ENCODE results near the gene CPSF2.
"Not testable (repeated sequence)": the region's sequence is repeated elsewhere in the genome, so short reads cannot be mapped to it uniquely, and the experiment has no call there.

The CPSF2 gene

GRCh38 chr14:92161521-92161920, 39.8 kb downstream of the CPSF2 start:
- no peak for DNase-seq

- DNase-seq = no peak
Observed at GRCh38 chr14:92164958-92165357, 43.2 kb downstream of the CPSF2 start.

- peak; percentile 69 for DNase-seq
Observed at GRCh38 chr14:92173668-92174067, 51.9 kb downstream of the CPSF2 start.

- no peak for DNase-seq
Observed at GRCh38 chr14:92175811-92176210, 54.0 kb downstream of the CPSF2 start.

GRCh38 chr14:92176476-92176875, 54.7 kb downstream of the CPSF2 start:
- no peak for DNase-seq

- DNase-seq = not testable (repeated sequence)
Observed at GRCh38 chr14:92179178-92179577, 57.4 kb downstream of the CPSF2 start.

- no peak for DNase-seq
Observed at GRCh38 chr14:92185559-92185958, 63.8 kb downstream of the CPSF2 start.

- DNase-seq = not testable (repeated sequence)
Observed at GRCh38 chr14:92187616-92188015, 65.8 kb downstream of the CPSF2 start.

- no peak for DNase-seq
Observed at GRCh38 chr14:92190768-92191167, 69.0 kb downstream of the CPSF2 start.

- no peak for DNase-seq
Observed at GRCh38 chr14:92198804-92199203, 77.0 kb downstream of the CPSF2 start.

- no peak for DNase-seq
Observed at GRCh38 chr14:92199763-92200162, 78.0 kb downstream of the CPSF2 start.

GRCh38 chr14:92203116-92203515, 81.3 kb downstream of the CPSF2 start:
- DNase-seq = no peak

GRCh38 chr14:92204792-92205191, 83.0 kb downstream of the CPSF2 start:
- no peak for DNase-seq

- no peak for DNase-seq
Observed at GRCh38 chr14:92207012-92207927, 85.5 kb downstream of the CPSF2 start.

GRCh38 chr14:92207928-92208265, 86.1 kb downstream of the CPSF2 start:
- DNase-seq = no peak

GRCh38 chr14:92209141-92209540, 87.4 kb downstream of the CPSF2 start:
- no peak for DNase-seq

GRCh38 chr14:92213125-92213524, 91.4 kb downstream of the CPSF2 start:
- DNase-seq = not testable (repeated sequence)

- no peak for DNase-seq
Observed at GRCh38 chr14:92215579-92215978, 93.8 kb downstream of the CPSF2 start.

GRCh38 chr14:92217936-92218335, 96.2 kb downstream of the CPSF2 start:
- no peak for DNase-seq
